Measurements from ENCODE around the gene PTBP1.

GRCh38 chr19:855142-855541 is 57.9 kb downstream of the PTBP1 start:
- TF ChIP-seq EZH2 (IDR thresholded peaks at IDR 0.05; ENCODE audit: borderline replicate concordance, insufficient read depth, low read length, poor library complexity, severe bottlenecking) (no peak), POLR2AphosphoS5 (IDR thresholded peaks at IDR 0.05) (no peak), EP300 (conservative IDR thresholded peaks at IDR 0.05; ENCODE audit: poor library complexity, severe bottlenecking) (no peak)
- TF ChIP-seq, protein P1, sequence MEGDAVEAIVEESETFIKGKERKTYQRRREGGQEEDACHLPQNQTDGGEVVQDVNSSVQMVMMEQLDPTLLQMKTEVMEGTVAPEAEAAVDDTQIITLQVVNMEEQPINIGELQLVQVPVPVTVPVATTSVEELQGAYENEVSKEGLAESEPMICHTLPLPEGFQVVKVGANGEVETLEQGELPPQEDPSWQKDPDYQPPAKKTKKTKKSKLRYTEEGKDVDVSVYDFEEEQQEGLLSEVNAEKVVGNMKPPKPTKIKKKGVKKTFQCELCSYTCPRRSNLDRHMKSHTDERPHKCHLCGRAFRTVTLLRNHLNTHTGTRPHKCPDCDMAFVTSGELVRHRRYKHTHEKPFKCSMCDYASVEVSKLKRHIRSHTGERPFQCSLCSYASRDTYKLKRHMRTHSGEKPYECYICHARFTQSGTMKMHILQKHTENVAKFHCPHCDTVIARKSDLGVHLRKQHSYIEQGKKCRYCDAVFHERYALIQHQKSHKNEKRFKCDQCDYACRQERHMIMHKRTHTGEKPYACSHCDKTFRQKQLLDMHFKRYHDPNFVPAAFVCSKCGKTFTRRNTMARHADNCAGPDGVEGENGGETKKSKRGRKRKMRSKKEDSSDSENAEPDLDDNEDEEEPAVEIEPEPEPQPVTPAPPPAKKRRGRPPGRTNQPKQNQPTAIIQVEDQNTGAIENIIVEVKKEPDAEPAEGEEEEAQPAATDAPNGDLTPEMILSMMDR (IDR thresholded peaks at IDR 0.05; ENCODE audit: poor library complexity, severe bottlenecking) = no peak
